HG03439 (cell line): ENCODE measurements around the gene DRICH1.
"Not testable (repeated sequence)": the region's sequence is repeated elsewhere in the genome, so short reads cannot be mapped to it uniquely, and the experiment has no call there.

Experiments
- ATAC-seq: cut with Tn5 transposase; IDR thresholded peaks from one replicate; pipeline ENCODE4 v1.9.1; 2021; ENCODE audit warnings: mild to moderate bottlenecking, moderate library complexity; ENCODE audit not compliant: unreplicated experiment

The DRICH1 gene

GRCh38 chr22:23569716-23570115 lies 62.4 kb downstream of the DRICH1 start:
- no peak for ATAC-seq

- no peak for ATAC-seq
These were observed 62.8 kb downstream of the DRICH1 start for GRCh38 chr22:23569291-23569690.

GRCh38 chr22:23566705-23567475 lies 65.2 kb downstream of the DRICH1 start:
- no peak for ATAC-seq

GRCh38 chr22:23565915-23566704 lies 66.0 kb downstream of the DRICH1 start:
- ATAC-seq = no peak

- no peak for ATAC-seq
These were observed 66.7 kb downstream of the DRICH1 start for GRCh38 chr22:23565305-23565914.

- no peak for ATAC-seq
These were observed 67.8 kb downstream of the DRICH1 start for GRCh38 chr22:23564276-23564675.

GRCh38 chr22:23563111-23563510 lies 69.0 kb downstream of the DRICH1 start:
- no peak for ATAC-seq

- no peak for ATAC-seq
These were observed 69.9 kb downstream of the DRICH1 start for GRCh38 chr22:23562186-23562585.

- not testable (repeated sequence) for ATAC-seq
These were observed 71.1 kb downstream of the DRICH1 start for GRCh38 chr22:23561025-23561510.

GRCh38 chr22:23560215-23560614 lies 71.9 kb downstream of the DRICH1 start:
- ATAC-seq = not testable (repeated sequence)
